ENCODE data around the gene CPT1A. TPM values are rescaled to one million over a fixed set of nuclear protein-coding genes. Genes with fewer than 3 reads are reported as not detected.

CPT1A gene
- total RNA-seq = 5.8 and 5.9 TPM in 2 replicates

DNA sequence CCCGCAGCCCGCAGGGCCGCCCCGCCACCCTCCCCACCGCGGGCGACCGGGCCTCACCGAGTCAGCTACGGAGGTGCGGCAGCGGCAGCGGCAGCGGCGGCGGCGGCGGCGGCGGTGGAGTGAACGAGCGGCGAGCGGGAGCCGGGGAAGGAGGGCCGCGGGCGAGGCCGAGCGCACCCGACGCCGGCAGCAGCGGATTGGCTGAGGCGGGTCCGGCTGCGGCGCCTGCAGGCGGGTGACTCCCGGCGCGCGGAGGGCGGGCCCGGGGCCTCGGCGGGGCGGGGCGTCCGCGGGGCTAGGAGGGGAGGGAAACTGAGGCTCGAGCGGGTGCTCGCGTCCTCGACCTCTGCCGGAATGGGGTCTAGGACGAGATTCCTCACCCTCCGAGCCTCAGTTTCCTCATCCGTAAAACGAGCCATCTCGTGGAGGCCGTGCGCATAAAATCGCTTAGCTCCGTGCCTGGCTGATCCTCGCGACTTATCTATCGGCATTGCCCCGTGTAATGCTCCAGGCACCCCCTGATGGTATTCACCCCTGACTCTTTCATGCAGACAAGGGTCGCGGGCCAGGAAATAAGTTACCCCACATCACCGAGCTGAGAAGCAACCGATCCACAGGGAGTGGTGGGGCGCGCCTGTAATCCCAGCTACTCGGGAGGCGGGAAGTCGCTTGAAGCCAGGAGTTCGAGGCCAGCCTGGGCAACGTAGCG is at the start of gene CPT1A:
CPT1A (minus strand) TSS at position 199 of the 709 bp plus-strand sequence. CDS start 26,442 bp downstream, outside the sequence.

DNA sequence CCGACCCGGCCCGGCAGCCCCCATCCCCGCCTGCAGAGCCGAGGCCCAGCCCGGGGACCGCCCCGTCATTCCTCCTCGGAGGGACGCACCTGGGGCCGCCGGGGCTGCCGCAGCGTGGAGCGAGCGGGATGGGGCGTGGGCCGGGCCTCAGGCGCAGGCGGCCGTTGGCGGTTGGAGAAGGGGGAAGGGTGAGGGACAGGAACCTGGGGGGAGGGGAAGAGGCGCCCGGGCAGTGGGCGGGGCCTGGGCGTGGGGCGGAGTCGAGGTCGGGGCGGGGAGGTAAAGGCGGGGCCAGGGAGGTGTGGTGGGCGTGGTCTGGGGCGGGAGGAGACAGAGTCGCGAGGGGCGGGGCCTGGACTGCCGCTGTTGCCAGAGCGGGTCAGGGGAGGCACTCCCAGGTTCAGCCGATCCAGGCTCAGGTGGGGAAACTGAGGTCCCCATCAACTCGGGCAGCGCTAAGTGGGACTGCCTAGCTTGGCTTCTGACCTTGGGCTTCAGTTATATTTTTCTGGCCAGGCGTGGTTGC is 90.3 kb downstream of the CPT1A start, which contains the start of gene TESMIN:
TESMIN (minus strand) TSS at position 190 of the 526 bp plus-strand sequence. CDS start 860 bp downstream, outside the sequence.

Other genes starting within 250 kb of the CPT1A start
- 13.1 and 17.3 TPM in 2 replicates for gene GAL, start 157.4 kb downstream of the CPT1A start, total RNA-seq
- gene TESMIN, start 90.4 kb downstream of the CPT1A start, total RNA-seq = 3.4 and 4.0 TPM in 2 replicates
- gene MRPL21, start 61.9 kb upstream of the CPT1A start, total RNA-seq = 66.4 and 69.3 TPM in 2 replicates
- gene IGHMBP2, start 62.0 kb upstream of the CPT1A start, total RNA-seq = 8.4 and 8.5 TPM in 2 replicates
- not detected in 2 replicates for gene MRGPRD, start 139.1 kb upstream of the CPT1A start, total RNA-seq
- 43.1 and 43.2 TPM in 2 replicates for gene MRGPRF, start 171.3 kb upstream of the CPT1A start, total RNA-seq
- gene TPCN2, start 207.0 kb upstream of the CPT1A start, total RNA-seq = 5.2 and 9.1 TPM in 2 replicates